ENCODE results near the gene DGCR6.
"Not testable (repeated sequence)": the region's sequence is repeated elsewhere in the genome, so short reads cannot be mapped to it uniquely, and the experiment has no call there.

Gene DGCR6

GRCh38 chr22:18911535-18911934 lies 5.4 kb downstream of the DGCR6 start:
- H3K27me3 ChIP-seq (replicated peaks; ENCODE audit: control insufficient read depth, insufficient read depth, low read length); H3K9ac ChIP-seq (ENCODE audit: low read length); H3K36me3 ChIP-seq (ENCODE audit: control insufficient read depth, insufficient read depth, low read length, severe bottlenecking); H3K4me3 ChIP-seq (ENCODE audit: low read length); H3K4me1 ChIP-seq (ENCODE audit: control insufficient read depth, insufficient read depth, low read length); DNase-seq (ENCODE audit: low read depth); H3K9me3 ChIP-seq (ENCODE audit: control insufficient read depth, low read length): not testable (repeated sequence)

- not testable (repeated sequence) for H3K9me3 ChIP-seq (ENCODE audit: control insufficient read depth, low read length); H3K36me3 ChIP-seq (ENCODE audit: control insufficient read depth, insufficient read depth, low read length, severe bottlenecking); DNase-seq (ENCODE audit: low read depth); H3K4me3 ChIP-seq (ENCODE audit: low read length); H3K4me1 ChIP-seq (ENCODE audit: control insufficient read depth, insufficient read depth, low read length); H3K27me3 ChIP-seq (replicated peaks; ENCODE audit: control insufficient read depth, insufficient read depth, low read length); H3K9ac ChIP-seq (ENCODE audit: low read length)
Observed at GRCh38 chr22:18912264-18912946, 6.3 kb downstream of the DGCR6 start.

GRCh38 chr22:18914558-18914957 lies 8.4 kb downstream of the DGCR6 start:
- H3K4me1 ChIP-seq (ENCODE audit: control insufficient read depth, insufficient read depth, low read length); DNase-seq (ENCODE audit: low read depth); H3K27me3 ChIP-seq (replicated peaks; ENCODE audit: control insufficient read depth, insufficient read depth, low read length); H3K9ac ChIP-seq (ENCODE audit: low read length); H3K9me3 ChIP-seq (ENCODE audit: control insufficient read depth, low read length); H3K4me3 ChIP-seq (ENCODE audit: low read length); H3K36me3 ChIP-seq (ENCODE audit: control insufficient read depth, insufficient read depth, low read length, severe bottlenecking): not testable (repeated sequence)

- H3K9me3 ChIP-seq (ENCODE audit: control insufficient read depth, low read length); H3K9ac ChIP-seq (ENCODE audit: low read length); H3K4me1 ChIP-seq (ENCODE audit: control insufficient read depth, insufficient read depth, low read length); H3K27me3 ChIP-seq (replicated peaks; ENCODE audit: control insufficient read depth, insufficient read depth, low read length); H3K4me3 ChIP-seq (ENCODE audit: low read length); H3K36me3 ChIP-seq (ENCODE audit: control insufficient read depth, insufficient read depth, low read length, severe bottlenecking); DNase-seq (ENCODE audit: low read depth): not testable (repeated sequence)
Observed at GRCh38 chr22:18915550-18915949, 9.4 kb downstream of the DGCR6 start.

- not testable (repeated sequence) for H3K4me1 ChIP-seq (ENCODE audit: control insufficient read depth, insufficient read depth, low read length); H3K9me3 ChIP-seq (ENCODE audit: control insufficient read depth, low read length); DNase-seq (ENCODE audit: low read depth); H3K9ac ChIP-seq (ENCODE audit: low read length); H3K36me3 ChIP-seq (ENCODE audit: control insufficient read depth, insufficient read depth, low read length, severe bottlenecking); H3K4me3 ChIP-seq (ENCODE audit: low read length); H3K27me3 ChIP-seq (replicated peaks; ENCODE audit: control insufficient read depth, insufficient read depth, low read length)
Observed at GRCh38 chr22:18917818-18918217, 11.7 kb downstream of the DGCR6 start.

- not testable (repeated sequence) for DNase-seq (ENCODE audit: low read depth); H3K4me3 ChIP-seq (ENCODE audit: low read length); H3K9me3 ChIP-seq (ENCODE audit: control insufficient read depth, low read length); H3K4me1 ChIP-seq (ENCODE audit: control insufficient read depth, insufficient read depth, low read length); H3K27me3 ChIP-seq (replicated peaks; ENCODE audit: control insufficient read depth, insufficient read depth, low read length); H3K36me3 ChIP-seq (ENCODE audit: control insufficient read depth, insufficient read depth, low read length, severe bottlenecking); H3K9ac ChIP-seq (ENCODE audit: low read length)
Observed at GRCh38 chr22:18920257-18920902, 14.3 kb downstream of the DGCR6 start.

- Histone ChIP-seq H3K4me3 (ENCODE audit: low read length) (no peak overlapping the region), H3K9ac (ENCODE audit: low read length) (no peak overlapping the region), H3K4me1 (ENCODE audit: control insufficient read depth, insufficient read depth, low read length) (no peaks in the 10 kb centered on the region), H3K27me3 (replicated peaks; ENCODE audit: control insufficient read depth, insufficient read depth, low read length) (no peaks in the 10 kb centered on the region), H3K36me3 (ENCODE audit: control insufficient read depth, insufficient read depth, low read length, severe bottlenecking) (no peaks in the 10 kb centered on the region), H3K9me3 (ENCODE audit: control insufficient read depth, low read length) (no peaks in the 10 kb centered on the region)
- DNase-seq (ENCODE audit: low read depth) = no peak
Observed at GRCh38 chr22:18925368-18926064, 19.4 kb downstream of the DGCR6 start.

GRCh38 chr22:18927020-18927419 lies 20.9 kb downstream of the DGCR6 start:
- Histone ChIP-seq H3K4me3 (ENCODE audit: low read length) (no peak overlapping the region), H3K36me3 (ENCODE audit: control insufficient read depth, insufficient read depth, low read length, severe bottlenecking) (no peaks in the 10 kb centered on the region), H3K9me3 (ENCODE audit: control insufficient read depth, low read length) (no peaks in the 10 kb centered on the region), H3K27me3 (replicated peaks; ENCODE audit: control insufficient read depth, insufficient read depth, low read length) (no peaks in the 10 kb centered on the region), H3K9ac (ENCODE audit: low read length) (no peak overlapping the region), H3K4me1 (ENCODE audit: control insufficient read depth, insufficient read depth, low read length) (no peaks in the 10 kb centered on the region)
- no peak for DNase-seq (ENCODE audit: low read depth)

GRCh38 chr22:18927573-18927972 lies 21.5 kb downstream of the DGCR6 start:
- no peak for DNase-seq (ENCODE audit: low read depth)
- Histone ChIP-seq H3K4me1 (ENCODE audit: control insufficient read depth, insufficient read depth, low read length) (no peaks in the 10 kb centered on the region), H3K9ac (ENCODE audit: low read length) (no peak overlapping the region), H3K36me3 (ENCODE audit: control insufficient read depth, insufficient read depth, low read length, severe bottlenecking) (no peaks in the 10 kb centered on the region), H3K4me3 (ENCODE audit: low read length) (no peak overlapping the region), H3K27me3 (replicated peaks; ENCODE audit: control insufficient read depth, insufficient read depth, low read length) (no peaks in the 10 kb centered on the region), H3K9me3 (ENCODE audit: control insufficient read depth, low read length) (no peaks in the 10 kb centered on the region)

GRCh38 chr22:18929459-18929858 lies 23.3 kb downstream of the DGCR6 start:
- H3K9ac ChIP-seq (ENCODE audit: low read length) = no peak overlapping the region
- no peak overlapping the region for H3K4me3 ChIP-seq (ENCODE audit: low read length)
- H3K9me3 ChIP-seq (ENCODE audit: control insufficient read depth, low read length) = no peaks in the 10 kb centered on the region
- H3K36me3 ChIP-seq (ENCODE audit: control insufficient read depth, insufficient read depth, low read length, severe bottlenecking) = no peaks in the 10 kb centered on the region
- H3K27me3 ChIP-seq (replicated peaks; ENCODE audit: control insufficient read depth, insufficient read depth, low read length) = no peaks in the 10 kb centered on the region
- H3K4me1 ChIP-seq (ENCODE audit: control insufficient read depth, insufficient read depth, low read length) = no peaks in the 10 kb centered on the region
- DNase-seq (ENCODE audit: low read depth) = no peak

GRCh38 chr22:18931905-18932652 lies 26.0 kb downstream of the DGCR6 start:
- Histone ChIP-seq H3K9ac (ENCODE audit: low read length) (no peak overlapping the region), H3K9me3 (ENCODE audit: control insufficient read depth, low read length) (no peaks in the 10 kb centered on the region), H3K4me3 (ENCODE audit: low read length) (no peak overlapping the region), H3K4me1 (ENCODE audit: control insufficient read depth, insufficient read depth, low read length) (no peaks in the 10 kb centered on the region), H3K36me3 (ENCODE audit: control insufficient read depth, insufficient read depth, low read length, severe bottlenecking) (no peaks in the 10 kb centered on the region), H3K27me3 (replicated peaks; ENCODE audit: control insufficient read depth, insufficient read depth, low read length) (no peaks in the 10 kb centered on the region)
- DNase-seq (ENCODE audit: low read depth) = no peak
